ENCODE measurements around the gene COL4A5.
"Not testable (repeated sequence)": the region's sequence is repeated elsewhere in the genome, so short reads cannot be mapped to it uniquely, and the experiment has no call there.

The COL4A5 gene

DNA sequence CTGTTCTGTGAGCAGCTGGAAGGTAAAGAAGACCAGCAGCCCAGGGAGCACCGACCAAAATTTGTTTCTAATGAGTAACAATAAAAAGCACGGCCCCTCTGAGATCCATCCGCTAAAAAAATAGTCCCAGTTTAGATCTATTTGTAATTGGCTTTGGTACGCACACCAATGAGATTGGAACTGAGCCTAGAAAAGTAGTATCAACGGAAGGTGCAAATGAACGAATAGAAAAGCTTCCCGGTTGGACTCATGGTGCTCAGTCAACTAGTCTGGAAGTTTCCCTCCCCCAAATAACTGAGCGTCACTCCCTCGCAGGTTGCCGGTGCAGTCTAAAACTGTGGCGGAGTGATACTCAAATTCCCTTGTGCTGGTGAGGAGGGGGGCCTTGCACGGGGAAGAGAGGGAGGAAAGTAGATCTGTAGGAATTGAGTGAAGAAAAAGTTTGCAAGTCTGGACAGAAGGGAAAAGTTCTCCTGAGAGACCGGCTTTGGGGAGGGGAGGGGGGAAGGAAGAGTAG, at the start of gene COL4A5:
COL4A5 (plus strand) TSS at position 413 of the 517 bp plus-strand sequence. CDS start 288 bp downstream, outside the sequence.
- no peak for DNase-seq

DNA sequence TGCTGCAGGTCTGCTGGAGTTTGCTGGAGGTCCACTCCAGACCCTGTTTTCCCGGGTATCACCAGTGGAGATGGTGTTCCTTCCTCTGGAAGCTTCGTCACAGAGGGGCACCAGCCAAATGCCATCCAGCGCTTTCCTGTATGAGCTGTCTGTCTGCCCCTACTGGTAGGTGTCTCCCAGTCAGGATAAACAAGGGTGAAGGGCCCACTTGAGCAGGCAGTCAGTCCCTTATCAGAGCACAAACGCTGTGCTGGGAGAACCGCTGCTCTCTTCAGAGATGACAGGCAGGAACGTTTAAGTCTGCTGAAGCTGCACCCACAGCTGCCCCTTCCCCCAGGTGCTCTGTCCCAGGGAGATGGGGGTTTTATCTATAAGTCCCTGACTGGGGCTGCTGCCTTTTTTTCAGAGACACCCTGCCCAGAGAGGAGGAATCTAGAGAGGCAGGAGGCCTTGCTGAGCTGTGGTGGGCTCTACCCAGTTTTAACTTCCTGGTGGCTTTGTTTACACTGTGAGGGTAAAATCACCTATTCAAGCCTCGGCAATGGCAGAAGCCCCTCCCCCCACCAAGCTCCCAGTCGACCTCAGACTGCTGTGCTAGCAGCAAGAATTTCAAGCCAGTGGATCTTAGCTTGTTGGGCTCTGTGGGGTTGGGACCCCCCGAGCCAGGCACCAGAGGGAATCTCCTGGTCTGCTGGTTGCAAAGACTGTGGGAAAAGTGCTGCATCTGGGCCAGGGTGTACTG, 48.5 kb upstream of the COL4A5 start:
- not testable (repeated sequence) for DNase-seq

DNA sequence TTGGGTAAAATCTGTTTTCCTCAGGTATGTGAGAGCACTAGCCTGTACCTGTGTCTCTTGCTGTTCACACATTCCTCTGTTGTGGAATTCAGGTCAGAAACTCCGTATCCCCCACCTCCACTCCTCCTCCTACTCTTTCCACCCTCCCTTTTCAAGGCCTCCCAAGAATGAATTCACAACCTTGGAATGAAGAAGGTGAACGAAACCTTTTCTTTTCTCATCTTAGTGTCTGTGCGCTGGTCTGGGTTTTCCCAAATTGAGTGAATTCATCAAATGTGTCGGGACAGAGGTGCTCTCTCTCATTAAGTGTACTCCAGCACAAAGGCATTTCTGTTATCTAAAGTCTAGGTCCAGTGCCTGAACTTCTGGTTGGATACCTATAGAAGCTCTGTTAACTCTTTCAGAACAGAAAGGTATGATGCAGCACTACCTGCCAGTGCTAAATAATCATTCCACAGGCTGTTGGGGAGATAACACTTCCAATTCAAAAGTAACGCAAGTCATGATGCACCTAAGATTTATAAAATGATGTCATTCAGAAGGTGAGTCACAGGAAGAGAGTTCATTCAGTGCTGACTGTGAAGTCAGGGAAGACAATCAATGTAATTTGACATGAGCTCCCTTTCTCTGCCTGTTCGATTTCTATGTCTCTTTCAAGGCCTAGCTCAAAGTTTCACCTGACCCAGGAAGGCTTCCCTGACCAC, 43.3 kb upstream of the COL4A5 start:
- DNase-seq: no peak

DNA sequence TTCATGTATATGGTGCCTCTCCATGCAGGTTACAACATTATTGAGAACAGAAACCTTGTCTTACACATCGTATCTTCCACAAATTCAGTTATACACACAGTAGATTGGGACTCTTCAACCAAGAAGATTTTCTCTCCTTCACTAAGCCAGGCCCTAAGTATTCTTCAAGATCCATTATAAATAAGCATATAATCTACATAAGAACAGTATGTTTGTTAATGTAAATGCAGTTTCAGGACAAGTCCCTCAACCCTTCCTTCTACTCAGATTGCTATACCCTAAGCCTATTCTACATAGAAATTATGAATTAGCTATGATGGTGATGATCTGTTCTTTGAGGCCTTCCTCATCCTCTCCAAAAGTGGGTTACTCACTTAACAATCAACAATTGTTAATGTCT, 42.7 kb upstream of the COL4A5 start:
- no peak for DNase-seq

DNA sequence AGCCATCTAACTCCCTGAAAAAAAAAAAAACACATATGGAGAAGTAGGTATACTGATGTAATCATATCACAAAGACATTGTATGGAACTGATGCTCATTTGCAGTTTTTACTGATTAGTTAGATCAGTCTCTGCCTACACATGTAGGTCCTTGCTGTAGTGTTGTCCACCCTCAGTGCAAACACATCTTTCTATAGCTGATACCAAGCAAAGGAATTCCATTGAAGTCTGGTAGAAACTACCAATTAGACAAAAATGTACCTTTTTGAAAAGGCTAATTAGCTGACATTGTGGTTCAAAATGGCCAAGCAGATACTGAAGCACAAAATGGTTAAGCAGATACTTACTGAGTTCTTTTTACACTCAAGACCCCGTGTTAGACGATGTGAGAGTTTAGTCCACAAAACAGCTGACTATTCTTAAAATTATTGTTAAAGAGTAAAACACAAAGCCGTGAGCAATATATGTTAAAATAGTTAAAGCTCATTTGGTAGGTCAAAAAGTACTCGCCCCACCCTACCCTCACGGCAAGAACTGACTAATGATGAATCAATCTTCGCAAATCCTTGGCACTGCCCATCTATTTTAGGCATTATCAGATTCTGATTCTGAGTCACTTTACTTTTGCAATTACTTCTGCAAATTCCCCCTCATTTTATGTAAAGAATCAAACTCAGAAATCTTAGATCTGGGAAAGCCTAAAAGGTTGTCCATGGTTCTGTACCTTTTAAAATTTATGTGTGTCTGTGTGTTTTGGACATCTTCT, 41.8 kb upstream of the COL4A5 start:
- DNase-seq: no peak

DNA sequence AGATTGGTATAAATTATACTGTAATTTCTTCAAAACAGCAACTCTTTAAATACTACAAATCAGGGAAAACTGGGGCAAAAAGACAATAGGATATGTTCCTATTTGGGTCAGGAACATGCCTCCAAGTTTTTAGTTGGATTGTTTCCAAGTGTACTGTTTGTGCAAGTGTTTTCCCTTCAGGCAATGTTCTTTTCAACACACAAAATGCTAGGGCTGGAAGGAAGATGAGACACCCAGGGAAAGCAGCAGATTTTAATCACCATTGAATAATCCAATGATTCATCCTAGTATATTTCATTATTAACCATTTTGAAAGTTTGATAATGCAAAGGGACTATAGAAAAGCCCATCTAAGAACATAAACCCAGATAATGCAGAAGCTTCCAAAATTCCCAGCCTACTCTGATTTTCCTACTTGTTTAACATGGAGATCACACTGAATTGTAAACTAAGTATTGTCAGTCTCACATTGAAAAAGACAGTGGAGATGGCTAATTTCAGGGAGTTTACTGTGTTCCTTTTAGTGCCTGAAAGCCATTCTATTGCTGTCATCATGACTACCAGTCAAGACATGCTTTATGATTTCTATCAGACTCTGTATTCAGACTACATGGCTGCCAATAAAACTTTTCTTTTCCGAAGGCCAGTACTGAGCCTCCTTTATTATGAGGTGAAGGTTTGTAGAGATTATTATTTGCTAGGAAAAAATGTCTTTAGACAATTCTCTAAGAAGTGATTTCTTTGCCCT, 40.0 kb upstream of the COL4A5 start:
- DNase-seq: no peak

DNA sequence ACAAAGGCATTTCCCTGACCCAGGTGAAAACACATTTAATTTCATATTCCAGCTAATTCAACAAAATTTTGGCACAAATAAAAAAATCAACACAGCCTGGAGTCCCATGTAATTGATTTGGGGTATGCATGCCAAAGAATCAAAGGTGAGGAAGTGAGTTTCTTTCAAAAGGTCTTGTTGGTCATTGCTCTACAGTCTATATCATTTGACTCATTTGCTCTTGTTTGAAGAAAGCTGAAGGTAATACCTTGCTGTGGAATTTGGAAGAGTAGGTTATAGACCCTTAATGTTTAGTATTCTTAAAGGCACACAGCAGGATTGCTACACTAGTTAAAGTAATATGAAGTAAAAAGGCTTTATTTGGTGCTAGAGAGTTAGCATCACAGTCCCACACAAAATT, 26.9 kb upstream of the COL4A5 start:
- no peak for DNase-seq

DNA sequence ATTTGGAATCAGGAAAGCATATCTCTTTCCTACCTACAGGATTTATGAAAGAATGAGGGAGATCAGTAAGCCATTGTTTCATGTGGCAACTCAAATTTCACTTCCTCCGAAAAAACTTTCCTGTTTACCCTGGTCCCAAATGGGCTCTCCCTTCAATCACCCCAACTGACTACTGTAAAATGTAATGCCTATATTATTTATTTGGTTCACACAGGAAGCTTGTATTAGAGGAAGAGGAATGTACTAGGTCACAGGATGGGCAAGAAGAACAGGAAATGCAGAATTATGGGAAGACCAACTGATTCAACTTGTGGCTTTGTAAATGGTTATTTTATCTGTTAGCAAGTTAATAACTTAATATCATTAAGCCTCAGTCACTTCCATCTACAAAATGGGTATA, 24.5 kb upstream of the COL4A5 start:
- DNase-seq: no peak

DNA sequence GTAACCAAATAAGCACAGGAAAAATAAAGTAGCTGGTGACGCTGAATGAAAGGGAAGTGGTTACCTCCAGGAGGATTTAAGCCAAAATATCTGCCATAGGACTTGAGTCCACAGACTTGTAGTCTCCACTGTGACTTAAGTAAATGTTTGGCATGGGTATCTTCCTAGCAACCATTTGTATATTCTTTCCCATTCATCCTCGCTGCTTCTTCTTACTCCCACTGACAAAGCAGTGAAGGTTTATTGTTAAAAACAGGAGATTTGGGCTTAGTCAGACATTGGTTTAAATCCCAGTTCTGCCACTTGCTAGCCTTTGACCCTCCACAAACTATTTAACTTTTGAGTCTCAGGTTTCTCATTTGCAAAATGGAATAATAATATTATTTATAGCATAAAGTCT, 23.7 kb upstream of the COL4A5 start:
- no peak for DNase-seq

DNA sequence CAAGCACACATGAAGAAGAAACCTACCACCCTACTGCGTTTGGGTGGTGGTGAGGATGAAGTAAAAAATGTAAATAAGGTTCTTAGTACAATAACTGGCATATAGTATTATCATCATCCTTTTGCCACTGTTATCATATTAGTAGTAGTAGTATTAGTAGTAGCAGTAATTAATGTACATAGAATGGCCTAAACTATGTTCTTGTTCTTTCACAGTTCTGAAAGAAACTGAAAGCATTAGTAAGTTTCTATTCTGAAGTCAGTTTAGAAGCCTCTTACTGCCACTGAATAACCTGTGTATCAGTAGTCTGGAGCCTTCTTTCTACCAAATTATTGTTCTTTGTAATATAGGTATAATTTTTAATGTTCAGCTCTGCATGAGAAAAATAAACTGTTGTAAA, 22.4 kb upstream of the COL4A5 start:
- no peak for DNase-seq

DNA sequence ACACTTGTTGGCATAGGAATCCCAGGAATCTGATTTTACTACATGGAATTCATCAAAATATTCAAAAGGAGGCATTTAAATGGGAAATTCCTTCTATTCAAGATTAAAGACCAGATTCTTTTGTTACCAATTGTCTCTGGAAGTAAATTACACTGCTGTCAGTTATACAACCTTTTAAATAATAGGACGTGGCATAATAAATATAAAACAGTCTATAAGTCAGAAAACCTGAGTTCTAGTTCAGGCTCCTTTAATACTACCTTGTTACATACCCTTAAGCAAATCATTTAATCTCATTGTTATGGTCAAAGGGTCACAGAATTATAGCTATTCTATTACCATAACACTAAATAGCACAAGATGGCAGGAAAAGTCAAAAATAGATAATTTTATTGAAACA, 20.2 kb upstream of the COL4A5 start:
- DNase-seq: no peak

DNA sequence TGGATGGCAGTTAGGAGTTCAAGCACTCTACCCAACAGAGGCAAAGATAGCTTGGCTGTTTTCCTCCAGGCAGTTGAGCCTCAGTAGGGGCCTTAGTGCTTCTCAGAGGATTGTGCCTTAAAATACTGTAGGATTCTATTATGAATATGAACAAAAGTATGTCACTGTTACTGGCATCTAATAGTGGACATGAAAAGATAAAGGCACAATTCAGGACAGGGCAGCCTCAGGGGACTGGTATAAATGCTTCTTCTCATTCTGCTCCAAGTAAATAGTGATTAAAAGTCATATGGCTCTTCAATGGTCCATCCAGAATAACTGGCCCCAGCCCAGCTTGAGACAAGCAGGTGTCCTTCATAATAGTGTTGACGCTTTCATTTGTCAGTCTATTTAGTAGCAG, 19.2 kb upstream of the COL4A5 start:
- DNase-seq: no peak

DNA sequence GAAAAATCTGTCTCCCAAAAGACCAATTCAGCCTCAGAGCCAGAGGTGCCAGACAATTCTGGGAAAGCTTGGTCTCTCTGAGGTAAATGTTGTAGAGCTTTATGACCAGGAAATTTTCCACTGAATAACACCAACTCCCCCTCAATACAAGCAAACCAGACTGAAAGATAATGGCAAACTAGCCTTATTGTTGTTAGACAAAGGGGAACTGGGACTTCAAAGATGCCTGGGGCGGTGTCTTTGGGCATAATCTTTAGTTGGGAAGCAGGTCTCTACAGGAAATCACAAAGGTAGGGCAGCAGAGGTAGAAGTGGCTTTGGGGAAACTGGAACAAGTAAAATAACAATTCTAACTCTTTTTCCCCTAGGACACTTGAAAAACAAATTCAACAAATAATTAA, 13.4 kb upstream of the COL4A5 start:
- DNase-seq: no peak

DNA sequence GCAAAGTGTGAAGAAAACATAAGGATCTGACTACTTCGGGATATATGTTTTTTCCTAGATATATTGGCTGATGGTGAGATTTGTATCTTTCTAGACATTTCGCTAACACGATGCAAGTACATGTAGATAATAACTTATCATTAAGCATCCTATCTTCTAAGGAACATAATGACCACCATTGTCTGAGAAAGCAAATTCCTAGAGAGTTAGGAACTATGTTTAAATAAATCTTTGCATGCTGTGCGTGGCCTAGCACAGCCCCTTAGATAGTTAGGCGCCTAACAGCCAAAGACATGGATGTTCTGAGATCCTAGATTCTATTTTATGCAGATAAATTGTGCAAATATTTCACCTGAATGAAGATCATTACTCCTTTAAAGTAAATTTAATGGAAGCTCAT, 4.4 kb upstream of the COL4A5 start:
- DNase-seq: no peak

DNA sequence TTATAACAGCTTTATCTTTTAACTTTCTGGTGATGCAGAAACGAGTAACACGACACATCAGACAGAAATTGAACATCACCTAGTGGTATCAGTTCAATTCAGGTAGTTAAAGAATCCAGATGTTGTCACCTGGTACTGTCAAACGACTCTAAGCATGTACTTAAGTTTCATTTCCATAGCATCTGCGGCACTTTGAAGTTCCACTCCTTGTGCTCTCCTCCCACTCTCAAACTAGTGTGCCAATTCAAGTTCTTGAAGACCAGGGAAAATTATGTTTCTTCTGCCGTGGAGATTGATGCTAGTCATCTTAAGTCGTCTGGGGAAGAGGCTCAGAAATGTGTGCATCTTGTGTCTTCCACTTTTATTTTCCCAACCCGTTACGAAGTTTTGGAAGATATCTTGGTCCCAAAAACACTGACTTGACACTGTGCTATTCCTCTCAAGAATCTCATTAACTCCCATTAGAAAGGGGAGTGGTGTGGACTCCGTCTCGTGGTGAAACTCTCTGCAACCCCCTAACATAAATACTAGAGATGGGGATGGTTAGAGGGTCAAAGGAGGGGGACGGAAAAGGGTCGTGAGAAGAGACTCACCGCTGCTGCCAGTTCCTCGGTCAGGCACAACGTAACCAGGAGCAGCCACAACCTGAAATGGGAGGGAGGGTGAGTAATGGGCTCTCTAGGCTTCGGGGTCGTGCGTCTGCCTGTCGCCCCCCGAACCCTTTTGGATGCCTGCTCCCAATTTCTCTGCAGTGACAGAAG, 2.1 kb upstream of the COL4A5 start:
- no peak for DNase-seq

DNA sequence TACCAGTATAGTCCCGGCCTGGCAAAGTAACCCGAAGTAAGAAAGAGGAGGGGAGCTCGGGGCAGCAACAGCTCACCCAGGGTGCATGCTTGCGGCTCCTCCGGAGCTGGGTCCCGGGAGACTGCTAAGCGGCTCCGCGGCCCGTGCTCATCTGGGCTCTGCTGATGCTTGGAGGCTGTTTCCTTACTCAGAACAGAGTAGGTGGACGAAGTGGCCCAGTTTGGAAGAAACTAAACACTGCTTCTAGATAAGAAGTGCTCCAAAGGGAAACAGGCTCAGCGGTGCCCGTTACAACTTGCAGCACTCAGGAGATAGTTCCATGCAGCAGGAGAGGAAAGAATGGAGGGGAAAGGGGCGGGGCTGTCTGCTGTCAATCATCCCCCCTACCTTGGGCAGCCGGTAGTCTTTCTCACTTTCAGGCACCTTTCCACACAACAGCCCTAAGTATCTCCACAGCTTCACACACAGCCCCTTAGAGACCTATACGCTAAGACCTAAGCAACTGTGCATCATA, 1.5 kb upstream of the COL4A5 start, which contains the start of gene COL4A6:
COL4A6 (minus strand) TSS at position 313 of the 514 bp plus-strand sequence; CDS start at position 87, 226 bp downstream.
- no peak for DNase-seq

DNA sequence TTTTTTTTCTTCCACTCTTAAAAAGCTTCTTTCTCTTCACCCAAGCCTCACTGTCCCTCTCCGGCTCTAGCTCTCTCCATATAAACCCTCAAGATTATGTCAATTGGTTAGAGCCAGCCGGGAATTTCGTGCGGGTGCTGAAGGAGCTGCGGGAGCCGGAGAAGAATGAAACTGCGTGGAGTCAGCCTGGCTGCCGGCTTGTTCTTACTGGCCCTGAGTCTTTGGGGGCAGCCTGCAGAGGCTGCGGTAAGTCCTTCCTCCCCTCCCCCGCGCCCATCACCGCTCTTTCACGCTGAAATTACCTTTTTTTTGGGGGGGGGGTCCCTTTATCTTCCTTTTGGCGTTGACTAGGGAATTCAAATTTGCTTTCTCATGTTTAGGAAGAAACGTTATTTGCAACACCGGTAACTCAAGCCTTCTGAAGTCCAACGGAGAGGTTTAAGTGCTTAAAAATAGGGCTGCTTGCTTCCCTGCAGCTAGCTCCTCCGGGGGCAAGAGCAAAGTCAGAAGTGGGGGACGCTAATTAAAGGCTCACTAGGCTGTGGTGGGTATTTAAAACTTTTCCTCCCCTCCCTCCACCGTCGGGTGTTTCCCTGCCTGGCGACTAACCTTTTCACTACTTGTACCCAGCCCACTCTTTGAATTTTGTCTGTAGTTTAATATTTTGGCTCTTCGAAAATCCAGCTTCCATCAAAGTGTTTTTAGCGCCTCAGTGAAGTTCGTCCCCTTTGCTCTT, 491 bp downstream of the COL4A5 start:
- no peak for DNase-seq

DNA sequence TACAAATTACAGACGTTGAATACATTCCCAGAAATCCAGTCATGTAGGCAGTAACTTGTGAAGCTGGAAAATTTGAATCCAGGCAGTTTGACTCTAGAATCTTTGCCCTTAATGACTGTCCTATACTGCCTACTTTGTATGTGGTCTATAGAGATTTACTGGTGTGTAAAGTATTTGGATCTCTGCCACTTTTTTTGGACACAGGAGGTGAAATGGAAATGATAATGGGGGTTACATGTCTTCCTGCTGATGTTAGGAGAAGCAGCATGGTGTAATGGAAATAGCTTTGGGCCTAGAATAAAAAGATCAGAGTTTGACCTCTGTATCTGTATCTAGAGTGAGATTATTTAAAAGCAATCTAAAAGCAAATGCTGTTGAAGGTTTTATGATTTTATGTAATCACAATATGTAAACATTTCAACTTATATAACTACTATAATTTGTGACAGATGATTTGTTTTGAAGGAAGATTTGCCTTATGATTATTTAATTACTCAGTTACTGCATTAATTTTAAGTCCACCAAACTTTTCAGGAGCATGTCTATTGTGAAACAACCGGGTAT, 3.3 kb downstream of the COL4A5 start:
- DNase-seq: no peak

DNA sequence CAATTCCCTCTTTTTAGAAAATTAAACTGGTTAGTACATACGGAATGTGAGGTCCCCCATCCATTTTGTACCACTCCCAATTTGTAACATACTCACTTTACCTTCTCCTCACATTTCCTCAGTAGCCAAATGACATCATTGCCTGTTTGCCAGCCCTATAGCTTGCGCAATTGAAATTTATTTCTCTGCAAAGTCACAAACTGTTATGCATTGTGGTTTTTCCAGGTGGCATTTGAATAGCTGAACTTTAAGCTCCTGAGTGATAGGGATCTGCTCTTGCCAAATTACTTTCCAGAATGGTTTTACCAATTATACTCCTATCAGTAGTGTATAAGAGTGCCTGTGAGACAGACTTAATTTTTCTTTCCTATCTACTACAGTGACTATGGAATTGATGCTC, 7.7 kb downstream of the COL4A5 start:
- DNase-seq: no peak

DNA sequence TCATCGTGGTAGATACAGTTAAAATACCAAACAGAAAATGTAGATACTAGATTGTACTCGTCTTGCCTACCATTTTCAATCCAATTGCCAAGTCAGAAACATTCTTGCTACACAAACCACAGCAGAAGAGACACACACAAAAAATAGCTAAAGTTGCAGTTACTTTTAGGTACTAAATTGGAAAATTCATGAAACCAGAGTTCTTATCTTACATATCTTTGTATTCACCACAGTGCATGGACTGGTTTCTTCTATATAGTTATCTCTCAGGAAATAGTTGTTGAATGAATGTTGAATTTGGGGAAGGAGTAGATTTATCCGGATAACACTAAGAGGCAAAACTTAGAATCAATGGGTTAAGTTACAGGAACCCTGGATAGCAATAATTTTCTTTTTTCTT, 14.2 kb downstream of the COL4A5 start:
- no peak for DNase-seq

All from activated CD4-positive, alpha-beta T cell treated with anti-CD3 and anti-CD28 coated beads for 1 hour (primary cell).